GM23338 (cell line): ENCODE results near the gene MAD1L1. TPM values are rescaled to one million over a fixed set of nuclear protein-coding genes. Genes with fewer than 3 reads are reported as not detected.

ENCODE experiments used
- ATAC-seq: fragments of 200-7000 bp; cut with Tn5 transposase; 3 replicates; pipeline ENCODE4 v1.9.1; 2020
- DNase-seq: peaks from one replicate; pipeline ENCODE4 v3.0.0-alpha.2; 2015; ENCODE audit warnings: low spot score
- H2AFZ ChIP-seq: fragments of 200-600 bp; sonication (generic); 2 replicates; pipeline ENCODE4 v1.8.0; 2016; ENCODE audit warnings: antibody characterized with exemption, mild to moderate bottlenecking, moderate library complexity
- H3F3A ChIP-seq: fragments of 200-600 bp; sonication (generic); replicated peaks from 2 replicates; pipeline ENCODE4 v1.8.0; 2017; ENCODE audit warnings: antibody characterized with exemption, mixed run types, low read depth
- H3K27ac ChIP-seq: fragments of 200-600 bp; sonication (generic); 2 replicates; pipeline ENCODE4 v1.6.1; 2016; ENCODE audit warnings: low read depth
- H3K27me3 ChIP-seq: fragments of 200-600 bp; sonication (generic); 2 replicates; pipeline ENCODE4 v1.8.0; 2016; ENCODE audit warnings: mild to moderate bottlenecking, mixed run types, moderate library complexity; ENCODE audit not compliant: insufficient read depth
- H3K36me3 ChIP-seq: fragments of 200-600 bp; sonication (generic); 2 replicates; pipeline ENCODE4 v1.8.0; 2016; ENCODE audit warnings: mild to moderate bottlenecking; ENCODE audit not compliant: insufficient read depth
- H3K4me1 ChIP-seq: fragments of 200-600 bp; sonication (generic); 2 replicates; pipeline ENCODE4 v1.8.0; 2016; ENCODE audit warnings: mild to moderate bottlenecking, moderate library complexity; ENCODE audit not compliant: insufficient read depth
- H3K4me2 ChIP-seq: fragments of 200-600 bp; sonication (generic); 2 replicates; pipeline ENCODE4 v1.7.1; 2017; ENCODE audit warnings: mixed run types
- H3K4me3 ChIP-seq: fragments of 200-600 bp; sonication (generic); 2 replicates; pipeline ENCODE4 v1.6.1; 2016; ENCODE audit warnings: mixed run types
- H3K79me2 ChIP-seq: fragments of 200-600 bp; sonication (generic); replicated peaks from 2 replicates; pipeline ENCODE4 v1.8.0; 2017; ENCODE audit warnings: mild to moderate bottlenecking; ENCODE audit not compliant: insufficient read depth
- H3K9me2 ChIP-seq: fragments of 200-600 bp; sonication (generic); 2 replicates; pipeline ENCODE4 v1.8.0; 2017; ENCODE audit not compliant: insufficient read depth
- H4K20me1 ChIP-seq: fragments of 200-600 bp; sonication (generic); replicated peaks from 2 replicates; pipeline ENCODE4 v1.8.0; 2017; ENCODE audit warnings: mild to moderate bottlenecking; ENCODE audit not compliant: insufficient read depth
- H3K27ac Mint-ChIP-seq: 2 replicates; pipeline ENCODE4 v1.8.0; 2020; ENCODE audit warnings: inconsistent platforms, mild to moderate bottlenecking, moderate library complexity, mixed read lengths
- H3K27me3 Mint-ChIP-seq: 3 replicates; pipeline ENCODE4 v1.8.0; 2022; ENCODE audit warnings: low read depth, mild to moderate bottlenecking, moderate library complexity, mixed read lengths, inconsistent platforms; ENCODE audit not compliant: insufficient read depth, poor library complexity
- H3K36me3 Mint-ChIP-seq: 3 replicates; pipeline ENCODE4 v1.8.0; 2021; ENCODE audit warnings: low read depth, mild to moderate bottlenecking, inconsistent platforms, moderate library complexity, mixed read lengths
- H3K4me1 Mint-ChIP-seq: 3 replicates; pipeline ENCODE4 v1.8.0; 2020; ENCODE audit warnings: mild to moderate bottlenecking, inconsistent platforms, mixed read lengths
- H3K4me3 Mint-ChIP-seq: 3 replicates; pipeline ENCODE4 v1.8.0; 2021; ENCODE audit warnings: moderate library complexity, mild to moderate bottlenecking, inconsistent platforms, mixed read lengths
- H3K9me3 Mint-ChIP-seq: 3 replicates; pipeline ENCODE4 v1.8.0; 2020; ENCODE audit warnings: moderate library complexity, mild to moderate bottlenecking, inconsistent platforms, mixed read lengths
- CREB1 ChIP-seq: fragments of 250-450 bp; sonication (Bioruptor Pico); IDR thresholded peaks from 2 replicates; pipeline ENCODE4 v1.5.0; 2020; ENCODE audit warnings: low read depth, mild to moderate bottlenecking, moderate library complexity
- CTCF ChIP-seq, 2 experiments: fragments of 200-600 bp in 1 of 2; sonication (generic) in 1 of 2; conservative IDR thresholded peaks; 2 replicates each; pipeline versions ENCODE4 v1.5.1 to v1.6.1; 2016 to 2017; ENCODE audit warnings: antibody characterized with exemption in 2 of 2, low read depth in 2 of 2, mild to moderate bottlenecking in 2 of 2, moderate library complexity in 1 of 2
- ETS1 ChIP-seq: IDR thresholded peaks from 2 replicates; pipeline ENCODE4 v1.6.1; 2016; ENCODE audit warnings: antibody characterized with exemption
- EZH2phosphoT487 ChIP-seq: fragments of 200-600 bp; sonication (generic); IDR thresholded peaks from one replicate; pipeline ENCODE4 v1.8.1; 2018; ENCODE audit warnings: antibody characterized with exemption; ENCODE audit not compliant: unreplicated experiment
- NANOG ChIP-seq: IDR thresholded peaks from 2 replicates; pipeline ENCODE4 v1.6.1; 2016; ENCODE audit warnings: antibody characterized with exemption, borderline replicate concordance
- POLR2AphosphoS5 ChIP-seq: IDR thresholded peaks from 2 replicates; pipeline ENCODE4 v1.6.1; 2016; ENCODE audit warnings: antibody characterized with exemption, low read depth
- REST ChIP-seq: IDR thresholded peaks from one replicate; pipeline ENCODE4 v1.6.1; 2018; ENCODE audit warnings: antibody characterized with exemption; ENCODE audit not compliant: unreplicated experiment
- ZNF114 ChIP-seq: fragments of 250-450 bp; sonication (Bioruptor Pico); IDR thresholded peaks from 2 replicates; pipeline ENCODE4 v1.5.0; 2020; ENCODE audit warnings: mild to moderate bottlenecking, moderate library complexity
- ZNF331 ChIP-seq: fragments of 250-450 bp; sonication (Bioruptor Pico); IDR thresholded peaks from 2 replicates; pipeline ENCODE4 v1.5.0; 2020; ENCODE audit warnings: low read depth, mild to moderate bottlenecking, moderate library complexity
- ZNF462 ChIP-seq: fragments of 250-450 bp; sonication (Bioruptor Pico); IDR thresholded peaks from 2 replicates; pipeline ENCODE4 v1.5.0; 2020; ENCODE audit warnings: mild to moderate bottlenecking, moderate library complexity
- polyA plus RNA-seq: library from polyadenylated mRNA; unstranded; fragments of >200 nt; fragmentation: Nextera tagmentation; extraction: Ambion mirVana; gene quantifications from 2 replicates; pipeline ENCODE4 v1.2.1, GENCODE V29; 2016
- total RNA-seq: library from RNA; depleted of rRNA; stranded (reverse); fragments of >200 nt; shearing (Covaris generic); gene quantifications from 2 replicates; pipeline ENCODE4 v1.2.3, GENCODE V29; 2014

The MAD1L1 gene
- total and polyA plus RNA-seq, 2 experiments from 2014 or later, result 40.3 to 59.3 TPM

- no peak for TF ChIP-seq CTCF (conservative IDR thresholded peaks at IDR 0.05; ENCODE audit: low read depth in 2 of 2)
- TF ChIP-seq EZH2phosphoT487, result no peak
- no peak for TF ChIP-seq ETS1
- TF ChIP-seq NANOG, result no peak
- TF ChIP-seq CREB1, result no peak
- TF ChIP-seq ZNF331, result no peak
- TF ChIP-seq REST, result no peak
Measured at GRCh38 chr7:2012044-2012900, 220.5 kb downstream of the MAD1L1 start (continued).

DNA sequence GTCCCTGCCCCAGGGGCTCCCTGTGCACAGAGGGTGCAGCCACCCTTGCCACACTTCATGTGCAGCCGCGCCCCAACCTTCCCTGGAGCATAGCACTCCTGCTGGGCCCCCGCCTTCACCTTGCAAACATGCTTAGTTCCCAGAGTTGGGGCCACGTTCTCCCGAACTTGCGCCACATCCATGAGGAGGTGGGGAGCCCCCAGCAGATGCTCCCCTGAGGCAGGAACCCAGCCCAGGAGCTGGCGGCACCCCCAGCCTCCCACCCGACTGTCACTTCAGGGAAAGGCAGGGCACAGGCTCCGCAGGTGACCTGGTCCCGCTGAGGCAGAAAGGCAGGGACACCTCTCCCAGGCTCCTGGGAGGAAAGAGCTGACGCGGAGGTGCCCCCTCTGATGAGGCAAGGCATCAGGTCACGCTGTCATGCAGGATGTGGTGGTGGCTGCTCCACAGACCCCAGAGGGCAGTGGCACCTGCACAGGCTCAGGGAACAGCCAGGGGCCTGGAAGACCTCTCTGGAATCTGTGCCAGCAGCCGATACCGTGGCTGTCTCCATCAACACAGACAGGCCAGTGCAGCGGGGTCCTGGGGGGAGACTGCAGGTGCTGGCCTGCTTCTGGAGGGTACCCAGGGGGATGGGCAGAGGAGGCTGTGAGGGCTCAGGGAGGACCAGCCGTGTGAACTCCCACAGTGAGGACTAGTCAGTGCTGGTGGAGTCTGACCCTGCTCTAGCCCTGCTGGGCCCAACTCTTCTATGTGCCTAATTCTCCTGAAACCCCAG, 221.3 kb downstream of the MAD1L1 start:
- Histone ChIP-seq H3K36me3 (no peaks in the 10 kb centered on the region; the same call in 1 of the 2 replicates), H3K79me2 (no peaks in the 10 kb centered on the region), H3K27ac (no peak overlapping the region), H3K9me2 (no peaks in the 10 kb centered on the region), H3K4me1 (no peaks in the 10 kb centered on the region), H4K20me1 (0 out of 2 replicates have a peak, but pooled peaks cover 5% of the 10 kb centered on the region), H3K4me2 (no peak overlapping the region), H3F3A (no peaks in the 10 kb centered on the region), H2AFZ (no peak overlapping the region), H3K4me3 (no peak overlapping the region), H3K27me3 (no peaks in the 10 kb centered on the region)
- DNase-seq (no peak), ATAC-seq (no peak)
- H3K4me1 Mint-ChIP-seq, result no peaks in the 10 kb centered on the region; the same call in 2 of the 3 replicates
- H3K27me3 Mint-ChIP-seq, result peaks cover 7% of the 10 kb centered on the region
- H3K36me3 Mint-ChIP-seq, result peaks cover 3% of the 10 kb centered on the region
- no peaks in the 10 kb centered on the region for H3K9me3 Mint-ChIP-seq
- H3K27ac Mint-ChIP-seq, result no peak overlapping the region
- no peak overlapping the region for H3K4me3 Mint-ChIP-seq
- TF ChIP-seq ZNF114 (no peak), EZH2phosphoT487 (no peak), POLR2AphosphoS5 (no peak), ZNF462 (no peak)
